HG03558 (cell line): ENCODE data around the gene PCDH9.
"Not testable (repeated sequence)": the region's sequence is repeated elsewhere in the genome, so short reads cannot be mapped to it uniquely, and the experiment has no call there.

Experiments used
- ATAC-seq: cut with Tn5 transposase; IDR thresholded peaks from one replicate; pipeline ENCODE4 v1.9.1; 2021; ENCODE audit warnings: moderate number of reproducible peaks; ENCODE audit not compliant: unreplicated experiment; ENCODE audit errors: extremely low read depth

Gene PCDH9

GRCh38 chr13:67133476-67133875, 96.7 kb downstream of the PCDH9 start:
- ATAC-seq: no peak

GRCh38 chr13:67131393-67131792, 98.7 kb downstream of the PCDH9 start:
- no peak for ATAC-seq

DNA sequence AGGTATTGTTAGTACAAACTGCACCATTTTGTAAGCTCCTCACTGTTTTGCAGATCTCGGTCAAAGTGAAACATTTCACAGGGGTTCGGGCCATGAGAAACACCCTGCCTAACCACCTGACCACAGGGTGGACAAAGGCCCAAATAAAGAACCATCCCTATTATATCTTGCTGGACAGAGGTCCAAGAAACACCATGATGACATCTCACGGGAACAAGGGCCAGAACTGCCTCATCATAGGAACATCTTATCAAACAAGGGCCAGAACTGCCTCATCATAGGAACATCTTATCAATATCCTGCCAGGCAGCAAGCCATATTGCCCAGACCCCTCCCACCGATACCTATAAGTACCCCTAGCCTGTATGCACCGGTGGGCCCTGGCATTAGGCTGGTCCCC, 99.7 kb downstream of the PCDH9 start:
- ATAC-seq: no peak

DNA sequence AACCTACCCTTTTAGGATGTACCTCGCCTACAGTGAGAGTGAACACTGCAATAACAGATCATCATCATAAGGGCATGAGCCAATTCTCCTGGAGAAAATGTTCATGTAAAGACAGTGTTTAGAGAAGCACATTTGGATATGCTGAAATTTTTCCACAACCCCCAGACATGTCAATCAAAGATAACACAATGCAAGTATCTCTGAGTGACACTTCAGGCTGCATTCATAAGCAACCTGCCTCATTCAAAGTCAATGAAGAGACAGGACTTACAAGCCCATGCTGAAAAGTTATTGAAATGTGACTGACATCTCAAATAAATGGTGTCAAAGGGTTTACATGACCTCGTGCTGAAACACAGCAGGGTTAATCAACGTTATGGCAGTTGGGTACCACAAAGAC, 102.0 kb downstream of the PCDH9 start:
- ATAC-seq: no peak

- ATAC-seq: no peak
Measured at GRCh38 chr13:67125681-67126080, 104.5 kb downstream of the PCDH9 start.

DNA sequence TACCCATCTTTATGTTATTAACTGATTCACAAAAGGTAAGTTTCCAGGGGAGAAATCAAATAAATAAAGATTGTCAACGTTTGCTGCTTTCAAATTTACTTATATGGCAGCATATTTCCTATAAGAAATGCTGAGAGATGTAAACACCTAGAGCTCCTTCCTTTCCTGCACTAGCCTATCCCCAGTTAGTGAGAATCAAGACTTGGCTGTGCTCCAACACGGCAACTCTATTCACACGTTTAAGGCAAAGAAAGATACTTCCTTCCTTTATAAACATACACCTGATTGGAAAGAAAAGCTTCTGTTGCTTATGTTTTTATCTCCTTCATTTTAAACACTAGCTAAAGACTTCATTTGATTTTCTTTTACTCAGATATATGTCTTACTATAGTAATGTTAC, 107.0 kb downstream of the PCDH9 start:
- no peak for ATAC-seq

- ATAC-seq: no peak
Measured at GRCh38 chr13:67122251-67122650, 107.9 kb downstream of the PCDH9 start.

DNA sequence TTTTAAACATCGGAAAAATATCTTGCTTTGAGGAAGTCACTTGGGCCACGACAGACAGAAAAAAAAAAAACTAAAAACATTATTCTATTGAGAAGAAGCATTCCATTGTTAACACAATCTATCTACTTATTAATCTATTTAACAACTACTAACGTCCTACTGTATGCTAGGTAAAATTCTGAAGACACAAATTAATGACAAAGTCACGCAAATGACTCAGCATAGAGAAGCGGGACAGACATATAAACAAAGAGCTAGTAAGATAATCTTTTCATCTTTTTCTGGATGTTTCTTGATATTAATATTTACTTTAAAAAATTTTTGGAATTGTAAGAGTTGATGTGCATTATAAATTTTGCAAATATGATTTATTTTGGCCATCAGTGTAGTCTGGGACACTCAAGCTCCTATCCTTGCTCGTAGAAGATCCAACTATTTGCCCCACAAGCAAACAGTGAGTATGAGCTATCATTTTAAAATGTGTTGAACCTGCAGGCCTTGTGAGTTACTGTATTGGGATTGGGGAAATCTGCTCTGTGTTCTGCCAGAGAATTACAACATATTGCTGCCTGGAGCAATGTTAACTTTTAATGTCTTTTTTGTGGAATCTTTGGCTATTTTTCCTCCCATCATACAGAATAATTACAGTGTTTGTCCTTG, 109.1 kb downstream of the PCDH9 start:
- ATAC-seq: no peak

GRCh38 chr13:67119481-67119894, 110.6 kb downstream of the PCDH9 start:
- no peak for ATAC-seq

DNA sequence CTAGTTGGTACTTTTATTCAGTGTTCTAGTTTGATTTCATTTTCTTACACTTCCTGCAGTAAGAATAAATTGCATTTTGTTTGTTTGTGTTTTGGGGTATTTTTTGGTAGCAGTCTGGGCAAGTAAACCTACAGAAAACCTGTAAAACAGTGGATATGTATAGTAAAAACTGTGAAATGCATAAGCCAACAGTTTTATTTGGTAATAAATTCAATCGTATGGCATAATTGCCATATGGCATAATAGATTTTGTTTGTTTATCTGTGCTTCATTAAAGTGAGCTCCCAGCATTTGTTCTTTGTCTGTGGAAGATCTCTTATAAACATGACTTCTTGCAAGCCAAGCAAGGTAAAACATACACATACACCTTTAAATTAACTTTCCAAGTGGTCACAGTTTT, 111.9 kb downstream of the PCDH9 start:
- no peak for ATAC-seq

DNA sequence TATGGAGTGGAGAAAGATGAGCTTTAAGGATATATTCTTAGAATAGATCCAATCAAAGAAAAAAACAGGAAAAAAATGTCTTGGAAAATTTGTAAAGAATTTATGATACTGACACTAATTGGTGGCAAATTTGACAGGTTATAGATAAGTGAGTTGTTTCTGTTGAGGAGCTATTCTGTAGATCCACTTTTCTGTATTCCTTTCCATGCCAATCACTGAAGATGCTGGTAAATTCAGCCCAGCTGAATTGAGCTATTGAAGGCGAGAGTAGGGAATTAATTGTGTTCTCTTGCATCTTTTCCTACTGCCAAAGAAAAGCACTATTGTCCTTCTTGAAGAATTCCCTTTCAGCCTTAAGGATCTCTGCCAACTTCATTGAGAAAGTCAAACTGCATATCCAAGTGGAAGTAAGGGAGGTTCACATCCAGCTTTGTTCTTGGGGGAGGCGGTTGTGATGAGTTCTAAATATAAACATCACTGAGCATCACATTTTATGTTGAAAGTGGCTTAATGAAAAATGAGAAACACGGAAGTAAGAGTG, 113.1 kb downstream of the PCDH9 start:
- no peak for ATAC-seq

DNA sequence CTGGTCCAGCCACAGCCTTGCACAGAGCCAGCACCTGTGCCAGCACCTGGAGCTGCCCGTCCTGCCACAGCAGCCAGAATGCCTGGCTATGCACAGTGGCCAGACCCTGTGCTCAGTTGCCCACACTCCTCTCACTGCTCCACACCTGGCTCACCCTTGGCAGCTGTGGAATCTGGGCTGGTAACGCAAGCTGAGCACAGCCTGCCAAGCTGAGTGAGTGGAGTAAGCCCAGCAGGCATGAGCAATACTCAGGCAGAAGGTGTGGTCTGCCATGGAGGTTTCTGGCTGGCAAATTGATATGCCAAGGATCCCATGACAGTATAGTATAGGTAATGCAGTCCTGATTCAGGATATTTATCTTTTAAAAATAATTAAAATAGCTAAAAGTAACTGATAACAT, 122.2 kb downstream of the PCDH9 start:
- ATAC-seq: no peak

- no peak for ATAC-seq
Measured at GRCh38 chr13:67106502-67107057, 123.6 kb downstream of the PCDH9 start.

DNA sequence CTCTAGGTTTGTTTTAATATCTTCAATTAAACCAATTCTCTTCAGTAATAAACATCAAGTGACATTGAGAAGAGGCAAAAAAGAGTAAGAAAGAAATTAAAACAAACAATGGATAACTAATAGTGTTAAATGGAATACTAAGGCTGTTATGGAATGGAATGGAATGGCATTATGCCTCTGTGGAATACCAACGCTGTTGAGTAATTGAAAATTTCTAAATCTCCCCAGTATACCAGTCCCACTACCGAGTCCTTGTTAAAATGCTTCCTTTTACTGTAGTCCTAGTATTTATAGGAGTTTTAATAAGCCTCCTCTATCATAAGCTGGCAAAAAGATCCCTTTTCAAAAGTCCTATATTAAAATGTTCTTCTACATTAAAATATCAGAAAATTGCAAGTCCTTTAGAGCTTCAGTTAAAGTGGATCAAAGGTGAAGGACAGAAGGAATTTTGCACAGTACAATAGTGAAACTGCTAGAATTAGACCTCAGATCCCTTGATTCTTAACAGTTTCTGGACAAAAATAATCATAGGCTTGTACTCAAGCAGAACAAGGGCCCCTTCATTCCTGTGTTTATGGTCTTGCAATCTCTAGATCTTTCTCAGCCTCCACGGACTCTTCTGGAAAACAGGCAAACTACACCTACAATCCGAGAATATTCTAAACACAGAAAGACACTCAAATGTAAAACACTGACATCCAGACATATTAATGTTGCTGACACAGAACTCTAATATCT, 128.2 kb downstream of the PCDH9 start:
- no peak for ATAC-seq

DNA sequence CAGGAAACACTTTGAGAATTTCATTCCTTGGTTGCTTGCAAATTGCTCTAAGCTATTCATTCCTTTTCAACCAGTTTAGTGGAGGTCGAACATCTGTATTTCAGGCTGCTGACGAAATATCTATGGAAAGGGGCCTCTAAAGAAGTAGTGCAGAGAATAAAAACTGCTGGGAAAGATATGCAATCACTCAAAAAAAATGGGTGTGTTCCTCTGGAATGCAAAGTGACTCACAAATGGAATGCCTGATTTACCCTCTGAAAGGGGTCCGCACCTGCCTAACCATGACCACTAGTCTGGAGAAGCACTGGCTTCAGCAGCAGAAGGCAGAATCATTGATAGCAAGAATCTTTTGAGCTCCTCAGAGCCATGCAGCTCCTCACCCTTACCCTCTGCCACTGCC, 129.4 kb downstream of the PCDH9 start:
- ATAC-seq: no peak

GRCh38 chr13:67099494-67099893, 130.6 kb downstream of the PCDH9 start:
- ATAC-seq: no peak

- ATAC-seq: no peak
Measured at GRCh38 chr13:67097892-67098452, 132.2 kb downstream of the PCDH9 start.

- ATAC-seq: not testable (repeated sequence)
Measured at GRCh38 chr13:67096893-67097292, 133.2 kb downstream of the PCDH9 start.

GRCh38 chr13:67096418-67096817, 133.7 kb downstream of the PCDH9 start:
- no peak for ATAC-seq

- ATAC-seq: no peak
Measured at GRCh38 chr13:67095621-67096020, 134.5 kb downstream of the PCDH9 start.

DNA sequence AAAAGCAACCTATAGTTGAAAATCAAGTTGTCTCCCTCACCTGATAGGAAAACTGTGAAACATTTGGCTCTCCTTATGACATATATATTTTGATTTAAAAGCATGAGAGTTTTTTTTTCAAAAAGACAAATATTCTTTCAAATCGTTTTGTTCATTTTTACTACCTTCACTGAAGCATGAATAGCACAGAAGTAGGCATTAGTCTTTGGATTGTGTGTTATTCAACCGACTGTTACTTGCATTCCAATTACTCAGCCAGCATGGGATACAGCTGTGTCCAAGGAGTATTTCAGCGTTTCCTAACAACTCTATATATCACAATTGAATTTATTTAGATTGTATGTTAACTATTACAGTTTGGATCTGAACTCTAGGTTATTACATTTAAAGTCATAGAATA, 135.2 kb downstream of the PCDH9 start:
- no peak for ATAC-seq
